A549 (cell line): ENCODE data around the gene HAPLN2.

Source experiments
- BHLHE40 ChIP-seq: IDR thresholded peaks from 2 replicates; pipeline ENCODE4 v1.6.1; 2012; ENCODE audit warnings: low read depth, low read length, inconsistent platforms
- CBX2 ChIP-seq: fragments of 200-600 bp; sonication (generic); IDR thresholded peaks from 2 replicates; pipeline ENCODE4 v1.6.1; 2016; ENCODE audit warnings: low read depth, mild to moderate bottlenecking, borderline replicate concordance
- CHD2 ChIP-seq: fragments of 150-350 bp; IDR thresholded peaks from 2 replicates; pipeline ENCODE4 v1.6.1; 2014; ENCODE audit warnings: low read length; ENCODE audit not compliant: partially characterized antibody
- CHD4 ChIP-seq: fragments of 200-600 bp; sonication (generic); IDR thresholded peaks from 2 replicates; pipeline ENCODE4 v1.6.1; 2016; ENCODE audit warnings: antibody characterized with exemption, mild to moderate bottlenecking, borderline replicate concordance
- EP300 ChIP-seq, 2 experiments: fragments of >200 bp; sonication (Bioruptor Twin); formaldehyde crosslinking; IDR thresholded peaks; 2 replicates in 1 of 2; 3 replicates in 1 of 2; pipeline ENCODE4 v1.6.1; 2016 to 2017
- HDAC2 ChIP-seq: fragments of 200-600 bp; sonication (generic); IDR thresholded peaks from 2 replicates; pipeline ENCODE4 v1.6.1; 2016
- KDM5A ChIP-seq: fragments of 200-600 bp; sonication (generic); IDR thresholded peaks from 2 replicates; pipeline ENCODE4 v1.6.1; 2016; ENCODE audit warnings: antibody characterized with exemption, mild to moderate bottlenecking
- POLR2A ChIP-seq: IDR thresholded peaks from 2 replicates; pipeline ENCODE4 v1.6.1; 2012; ENCODE audit warnings: mild to moderate bottlenecking, low read length
- POLR2AphosphoS2 ChIP-seq: conservative IDR thresholded peaks from 2 replicates; pipeline ENCODE4 v1.6.1; 2012; ENCODE audit warnings: low read length, improper control_type of control experiment, inconsistent platforms
- ZNF302 ChIP-seq: fragments of 250-450 bp; sonication (Bioruptor Pico); IDR thresholded peaks from 2 replicates; pipeline ENCODE4 v1.9.0; 2021; ENCODE audit warnings: inconsistent platforms, mild to moderate bottlenecking, moderate library complexity
- TF ChIP-seq, protein P1 (sequence below): fragments of >200 bp; sonication (Bioruptor Twin); formaldehyde crosslinking; IDR thresholded peaks from 3 replicates; pipeline ENCODE4 v1.5.1; 2016
- TF ChIP-seq, protein P2 (sequence below): fragments of 150-350 bp; IDR thresholded peaks from 2 replicates; pipeline ENCODE4 v1.6.1; 2014; ENCODE audit warnings: low read depth, mild to moderate bottlenecking, low read length

DNA sequence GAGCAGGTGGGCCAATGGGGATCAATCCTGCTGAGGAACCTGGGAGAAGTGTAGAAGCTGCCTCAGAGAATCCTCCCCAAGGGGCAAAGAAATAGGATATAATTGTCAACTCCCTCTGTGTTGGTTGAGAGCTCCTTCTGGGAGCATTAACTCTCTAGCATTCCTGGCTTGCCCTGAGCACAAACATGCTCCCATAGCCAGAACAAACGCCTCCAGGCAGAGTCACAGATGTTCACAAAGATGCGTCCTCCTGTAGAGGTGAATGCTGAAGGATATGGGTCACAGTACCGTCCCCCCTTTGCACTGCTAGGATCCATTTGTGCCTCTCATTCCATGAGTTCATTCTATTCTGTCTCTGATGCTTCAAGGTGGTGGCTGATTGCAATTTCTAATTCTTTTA, 13.1 kb downstream of the HAPLN2 start:
- TF ChIP-seq EP300 (IDR thresholded peaks at IDR 0.05), result no peak
- no peak for TF ChIP-seq POLR2AphosphoS2
- no peak for TF ChIP-seq CHD2
- TF ChIP-seq, protein P1, sequence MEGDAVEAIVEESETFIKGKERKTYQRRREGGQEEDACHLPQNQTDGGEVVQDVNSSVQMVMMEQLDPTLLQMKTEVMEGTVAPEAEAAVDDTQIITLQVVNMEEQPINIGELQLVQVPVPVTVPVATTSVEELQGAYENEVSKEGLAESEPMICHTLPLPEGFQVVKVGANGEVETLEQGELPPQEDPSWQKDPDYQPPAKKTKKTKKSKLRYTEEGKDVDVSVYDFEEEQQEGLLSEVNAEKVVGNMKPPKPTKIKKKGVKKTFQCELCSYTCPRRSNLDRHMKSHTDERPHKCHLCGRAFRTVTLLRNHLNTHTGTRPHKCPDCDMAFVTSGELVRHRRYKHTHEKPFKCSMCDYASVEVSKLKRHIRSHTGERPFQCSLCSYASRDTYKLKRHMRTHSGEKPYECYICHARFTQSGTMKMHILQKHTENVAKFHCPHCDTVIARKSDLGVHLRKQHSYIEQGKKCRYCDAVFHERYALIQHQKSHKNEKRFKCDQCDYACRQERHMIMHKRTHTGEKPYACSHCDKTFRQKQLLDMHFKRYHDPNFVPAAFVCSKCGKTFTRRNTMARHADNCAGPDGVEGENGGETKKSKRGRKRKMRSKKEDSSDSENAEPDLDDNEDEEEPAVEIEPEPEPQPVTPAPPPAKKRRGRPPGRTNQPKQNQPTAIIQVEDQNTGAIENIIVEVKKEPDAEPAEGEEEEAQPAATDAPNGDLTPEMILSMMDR, result no peak
- no peak for TF ChIP-seq HDAC2
- TF ChIP-seq CHD4, result no peak
- no peak for TF ChIP-seq ZNF302 (CRISPR knock-in tag)
- no peak for TF ChIP-seq CBX2
- TF ChIP-seq KDM5A, result no peak
- no peak for TF ChIP-seq POLR2A
- TF ChIP-seq, protein P2, sequence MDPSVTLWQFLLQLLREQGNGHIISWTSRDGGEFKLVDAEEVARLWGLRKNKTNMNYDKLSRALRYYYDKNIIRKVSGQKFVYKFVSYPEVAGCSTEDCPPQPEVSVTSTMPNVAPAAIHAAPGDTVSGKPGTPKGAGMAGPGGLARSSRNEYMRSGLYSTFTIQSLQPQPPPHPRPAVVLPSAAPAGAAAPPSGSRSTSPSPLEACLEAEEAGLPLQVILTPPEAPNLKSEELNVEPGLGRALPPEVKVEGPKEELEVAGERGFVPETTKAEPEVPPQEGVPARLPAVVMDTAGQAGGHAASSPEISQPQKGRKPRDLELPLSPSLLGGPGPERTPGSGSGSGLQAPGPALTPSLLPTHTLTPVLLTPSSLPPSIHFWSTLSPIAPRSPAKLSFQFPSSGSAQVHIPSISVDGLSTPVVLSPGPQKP, result no peak
- TF ChIP-seq BHLHE40, result no peak
